ENCODE results near the gene PRSS16.

DNA sequence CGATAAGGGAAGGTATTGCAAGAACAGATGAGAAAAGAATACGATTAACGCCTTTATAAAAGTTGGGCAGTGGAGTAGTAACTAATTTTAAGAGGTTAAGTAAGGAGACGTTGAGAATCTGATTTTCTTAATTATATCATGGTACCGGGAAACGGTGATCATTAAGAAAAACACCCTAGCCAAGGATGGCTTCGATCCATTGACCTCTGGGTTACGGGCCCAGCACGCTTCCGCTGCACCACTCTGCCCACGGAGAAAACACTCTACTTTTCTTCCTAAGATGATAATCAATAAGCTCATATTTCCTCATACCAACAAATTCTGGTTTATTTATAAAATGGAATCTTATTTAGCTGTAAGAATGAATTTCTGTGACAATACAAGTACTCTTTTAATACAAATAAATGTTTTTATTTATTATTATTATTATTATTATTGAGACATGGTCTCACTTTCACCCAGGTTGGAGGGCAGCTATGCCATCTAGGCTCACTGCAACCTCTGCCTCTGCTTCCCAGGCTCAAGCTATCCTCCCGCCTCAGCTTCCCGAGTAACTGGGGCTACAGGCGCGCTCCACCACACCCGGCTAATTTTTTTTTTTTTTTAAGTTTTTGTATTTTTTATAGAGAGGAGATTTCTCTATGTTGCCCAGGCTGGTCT is 56.2 kb downstream of the PRSS16 start:
- no peak for TF ChIP-seq ZNF274 (IDR thresholded peaks at IDR 0.05; ENCODE audit: low read depth, low read length)
- no peak for TF ChIP-seq SUZ12 (IDR thresholded peaks at IDR 0.05; ENCODE audit: extremely low read depth, insufficient read depth, insufficient read length)
- no peak for TF ChIP-seq YY1 (IDR thresholded peaks at IDR 0.05; ENCODE audit: insufficient read depth, insufficient read length)

Measured in NT2/D1 (cell line).